Breast epithelium (tissue), 3 donors: ENCODE data around the gene PADI4.
"Not testable (repeated sequence)": the region's sequence is repeated elsewhere in the genome, so short reads cannot be mapped to it uniquely, and the experiment has no call there.

Source experiments
- POLR2A ChIP-seq: fragments of 450-650 bp; IDR thresholded peaks from one replicate; pipeline ENCODE4 v1.6.1; 2016; ENCODE audit warnings: antibody characterized with exemption, mild to moderate bottlenecking, moderate library complexity
- POLR2AphosphoS5 ChIP-seq, 3 donors: sonication (generic); formaldehyde crosslinking; IDR thresholded peaks; one replicate each; pipeline ENCODE4 v1.6.1; 2017; ENCODE audit warnings: antibody characterized with exemption in 3 of 3
- TF ChIP-seq, protein P1 (sequence below), 3 donors: fragments of 450-650 bp; IDR thresholded peaks; one replicate each; pipeline ENCODE4 v1.5.1; 2016 to 2017; ENCODE audit warnings: antibody characterized with exemption in 3 of 3, mild to moderate bottlenecking in 3 of 3, moderate library complexity in 3 of 3

- TF ChIP-seq, protein P1, sequence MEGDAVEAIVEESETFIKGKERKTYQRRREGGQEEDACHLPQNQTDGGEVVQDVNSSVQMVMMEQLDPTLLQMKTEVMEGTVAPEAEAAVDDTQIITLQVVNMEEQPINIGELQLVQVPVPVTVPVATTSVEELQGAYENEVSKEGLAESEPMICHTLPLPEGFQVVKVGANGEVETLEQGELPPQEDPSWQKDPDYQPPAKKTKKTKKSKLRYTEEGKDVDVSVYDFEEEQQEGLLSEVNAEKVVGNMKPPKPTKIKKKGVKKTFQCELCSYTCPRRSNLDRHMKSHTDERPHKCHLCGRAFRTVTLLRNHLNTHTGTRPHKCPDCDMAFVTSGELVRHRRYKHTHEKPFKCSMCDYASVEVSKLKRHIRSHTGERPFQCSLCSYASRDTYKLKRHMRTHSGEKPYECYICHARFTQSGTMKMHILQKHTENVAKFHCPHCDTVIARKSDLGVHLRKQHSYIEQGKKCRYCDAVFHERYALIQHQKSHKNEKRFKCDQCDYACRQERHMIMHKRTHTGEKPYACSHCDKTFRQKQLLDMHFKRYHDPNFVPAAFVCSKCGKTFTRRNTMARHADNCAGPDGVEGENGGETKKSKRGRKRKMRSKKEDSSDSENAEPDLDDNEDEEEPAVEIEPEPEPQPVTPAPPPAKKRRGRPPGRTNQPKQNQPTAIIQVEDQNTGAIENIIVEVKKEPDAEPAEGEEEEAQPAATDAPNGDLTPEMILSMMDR (IDR thresholded peaks at IDR 0.05), result not testable (repeated sequence)
- TF ChIP-seq POLR2AphosphoS5 (IDR thresholded peaks at IDR 0.05); POLR2A: not testable (repeated sequence)
Measured at GRCh38 chr1:17345506-17345905, 37.5 kb downstream of the PADI4 start.
